ENCODE measurements around the gene LRRC9. TPM values are rescaled to one million over a fixed set of nuclear protein-coding genes. Genes with fewer than 3 reads are reported as not detected.

The LRRC9 gene
- polyA plus RNA-seq, 1 experiment = not detected

- Histone ChIP-seq H3K9me3 (ENCODE audit: control insufficient read depth, insufficient read depth, low read length) (no peaks in the 10 kb centered on the region), H3K4me3 (ENCODE audit: low read depth, low read length) (no peak overlapping the region), H3K27me3 (ENCODE audit: control insufficient read depth, insufficient read depth, low read length) (no peaks in the 10 kb centered on the region), H3K27ac (ENCODE audit: low read depth, low read length) (no peak overlapping the region)
- TF ChIP-seq CTCF (IDR thresholded peaks at IDR 0.05; ENCODE audit: low read depth, low read length) = no peak
- peak; percentile 50 for DNase-seq (ENCODE audit: low read depth, low spot score)
- ChIA-PET CTCF (interaction anchor here (1.4 kb wide), 1 partner anchor 215 kb away, joined by 4 read pairs; no protein-coding TSS in a partner anchor), POLR2A (no interaction called here)
Measured at GRCh38 chr14:59969319-59969718, 49.4 kb downstream of the LRRC9 start.

GRCh38 chr14:59981564-59981963 is 61.6 kb downstream of the LRRC9 start:
- H3K27me3 ChIP-seq (ENCODE audit: control insufficient read depth, insufficient read depth, low read length) = no peaks in the 10 kb centered on the region
- no peaks in the 10 kb centered on the region for H3K9me3 ChIP-seq (ENCODE audit: control insufficient read depth, insufficient read depth, low read length)
- no peak overlapping the region for H3K4me3 ChIP-seq (ENCODE audit: low read depth, low read length)
- POLR2A ChIA-PET = no interaction called here
- CTCF ChIA-PET = interaction anchor here (7.5 kb wide), 1 partner anchor 16 kb away, joined by 53 read pairs; no protein-coding TSS in a partner anchor
- H3K27ac ChIP-seq (ENCODE audit: low read depth, low read length) = no peak overlapping the region
- TF ChIP-seq CTCF (IDR thresholded peaks at IDR 0.05; ENCODE audit: low read depth, low read length) = no peak
- DNase-seq (ENCODE audit: low read depth, low spot score) = no peak

GRCh38 chr14:59983048-59983447 is 63.1 kb downstream of the LRRC9 start:
- H3K4me3 ChIP-seq (ENCODE audit: low read depth, low read length) = no peak overlapping the region
- CTCF ChIA-PET = interaction anchor here (1.6 to 7.5 kb wide), 2 partner anchors 17 to 201 kb away, joined by 5 to 53 read pairs; no protein-coding TSS in a partner anchor
- TF ChIP-seq CTCF (IDR thresholded peaks at IDR 0.05; ENCODE audit: low read depth, low read length) = no peak
- H3K9me3 ChIP-seq (ENCODE audit: control insufficient read depth, insufficient read depth, low read length) = no peaks in the 10 kb centered on the region
- no peaks in the 10 kb centered on the region for H3K27me3 ChIP-seq (ENCODE audit: control insufficient read depth, insufficient read depth, low read length)
- POLR2A ChIA-PET = no interaction called here
- H3K27ac ChIP-seq (ENCODE audit: low read depth, low read length) = no peak overlapping the region
- DNase-seq (ENCODE audit: low read depth, low spot score) = no peak

- POLR2A ChIA-PET = no interaction called here
- CTCF ChIA-PET = interaction anchor here (7.5 kb wide), 1 partner anchor 21 kb away, joined by 53 read pairs; no protein-coding TSS in a partner anchor
Measured at GRCh38 chr14:59986556-59987059, 66.7 kb downstream of the LRRC9 start.

More at GRCh38 chr14:59986556-59987059, 66.7 kb downstream of the LRRC9 start:
- Histone ChIP-seq H3K27me3 (ENCODE audit: control insufficient read depth, insufficient read depth, low read length) (peaks cover 2% of the 10 kb centered on the region), H3K9me3 (ENCODE audit: control insufficient read depth, insufficient read depth, low read length) (0 out of 2 replicates have a peak, but pooled peaks cover 4% of the 10 kb centered on the region), H3K27ac (ENCODE audit: low read depth, low read length) (no peak overlapping the region), H3K4me3 (ENCODE audit: low read depth, low read length) (no peak overlapping the region)
- DNase-seq (ENCODE audit: low read depth, low spot score) = no peak
- TF ChIP-seq CTCF (IDR thresholded peaks at IDR 0.05; ENCODE audit: low read depth, low read length) = no peak

Measured in AG04450 (cell line).